ENCODE results near the gene PRKCZ. TPM values are rescaled to one million over a fixed set of nuclear protein-coding genes. Genes with fewer than 3 reads are reported as not detected.

PRKCZ gene
- total and polyA plus RNA-seq, 9 of the 15 experiments (the other 6 are each of a cell fraction or from before 2014, with no cell fraction given): 0.07 to 3.1 (median 1.3) TPM

DNA sequence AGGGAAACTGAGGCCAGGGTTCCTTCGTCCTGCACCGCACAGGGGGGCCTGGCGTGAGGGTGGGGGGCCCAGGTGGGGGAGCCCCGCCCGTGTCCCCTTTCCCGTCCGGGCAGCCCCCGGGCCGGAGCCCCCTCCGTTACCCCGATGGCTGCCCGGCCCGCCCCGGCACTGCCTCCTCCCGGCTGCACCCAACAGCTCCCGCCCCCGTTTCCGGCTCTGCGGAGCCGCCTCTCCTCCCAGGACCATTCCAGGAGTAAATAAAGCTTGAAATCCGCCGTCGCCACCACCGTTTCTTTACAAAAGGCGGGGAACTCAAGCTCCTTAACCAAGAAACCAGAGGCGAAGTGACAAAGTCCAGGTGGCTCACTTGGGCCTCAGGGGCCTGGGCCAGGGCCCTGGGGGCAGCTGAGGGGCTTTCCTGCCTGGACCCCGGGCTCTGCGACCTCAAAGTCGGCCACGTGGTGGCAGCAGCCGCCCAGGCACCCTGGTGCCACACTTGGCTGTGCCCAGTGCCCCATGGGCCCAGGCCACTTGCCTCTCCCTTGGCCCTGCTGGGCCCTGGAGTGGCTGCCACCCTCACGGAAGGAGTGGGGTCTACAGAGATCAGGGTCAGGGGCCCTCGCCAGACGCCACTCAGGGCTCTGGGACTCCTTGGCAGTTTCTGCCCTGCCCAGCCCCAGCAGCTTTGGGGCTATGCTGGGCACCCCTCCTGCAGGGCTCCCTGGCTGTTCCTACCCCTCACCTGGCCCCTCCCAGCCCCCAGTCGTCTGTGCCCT, 144.9 kb downstream of the PRKCZ start (continued):
- TF ChIP-seq SAFB (IDR thresholded peaks at IDR 0.05; ENCODE audit: borderline replicate concordance, low read depth, low read length): no peak
- TF ChIP-seq SMARCE1 (IDR thresholded peaks at IDR 0.05): no peak
- TF ChIP-seq, protein P1, sequence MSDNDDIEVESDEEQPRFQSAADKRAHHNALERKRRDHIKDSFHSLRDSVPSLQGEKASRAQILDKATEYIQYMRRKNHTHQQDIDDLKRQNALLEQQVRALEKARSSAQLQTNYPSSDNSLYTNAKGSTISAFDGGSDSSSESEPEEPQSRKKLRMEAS (CRISPR knock-in tag; IDR thresholded peaks at IDR 0.05): peak; percentile 82
- no peak for TF ChIP-seq PRPF4 (IDR thresholded peaks at IDR 0.05; ENCODE audit: insufficient read depth, low read depth, low read length, poor library complexity, severe bottlenecking)
- TF ChIP-seq FOXK2 (conservative IDR thresholded peaks at IDR 0.05 in 1 of 2, IDR thresholded peaks at IDR 0.05 in 1 of 2; ENCODE audit: low read depth in 2 of 2): peak; percentile 70; a peak in 2 of 4 replicates
- TF ChIP-seq ETV5 (CRISPR knock-in tag; IDR thresholded peaks at IDR 0.05; ENCODE audit: low read depth): peak; percentile 70; the same call in 1 of the 2 replicates
- TF ChIP-seq CEBPB (tag; IDR thresholded peaks at IDR 0.05): no peak
- TF ChIP-seq, protein P2, sequence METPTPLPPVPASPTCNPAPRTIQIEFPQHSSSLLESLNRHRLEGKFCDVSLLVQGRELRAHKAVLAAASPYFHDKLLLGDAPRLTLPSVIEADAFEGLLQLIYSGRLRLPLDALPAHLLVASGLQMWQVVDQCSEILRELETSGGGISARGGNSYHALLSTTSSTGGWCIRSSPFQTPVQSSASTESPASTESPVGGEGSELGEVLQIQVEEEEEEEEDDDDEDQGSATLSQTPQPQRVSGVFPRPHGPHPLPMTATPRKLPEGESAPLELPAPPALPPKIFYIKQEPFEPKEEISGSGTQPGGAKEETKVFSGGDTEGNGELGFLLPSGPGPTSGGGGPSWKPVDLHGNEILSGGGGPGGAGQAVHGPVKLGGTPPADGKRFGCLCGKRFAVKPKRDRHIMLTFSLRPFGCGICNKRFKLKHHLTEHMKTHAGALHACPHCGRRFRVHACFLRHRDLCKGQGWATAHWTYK (CRISPR knock-in tag; IDR thresholded peaks at IDR 0.05): peak; percentile 74
- TF ChIP-seq MYNN (IDR thresholded peaks at IDR 0.05): peak; percentile 96
- no peak for TF ChIP-seq MYNN (CRISPR knock-in tag; IDR thresholded peaks at IDR 0.05)
- TF ChIP-seq, protein P3, sequence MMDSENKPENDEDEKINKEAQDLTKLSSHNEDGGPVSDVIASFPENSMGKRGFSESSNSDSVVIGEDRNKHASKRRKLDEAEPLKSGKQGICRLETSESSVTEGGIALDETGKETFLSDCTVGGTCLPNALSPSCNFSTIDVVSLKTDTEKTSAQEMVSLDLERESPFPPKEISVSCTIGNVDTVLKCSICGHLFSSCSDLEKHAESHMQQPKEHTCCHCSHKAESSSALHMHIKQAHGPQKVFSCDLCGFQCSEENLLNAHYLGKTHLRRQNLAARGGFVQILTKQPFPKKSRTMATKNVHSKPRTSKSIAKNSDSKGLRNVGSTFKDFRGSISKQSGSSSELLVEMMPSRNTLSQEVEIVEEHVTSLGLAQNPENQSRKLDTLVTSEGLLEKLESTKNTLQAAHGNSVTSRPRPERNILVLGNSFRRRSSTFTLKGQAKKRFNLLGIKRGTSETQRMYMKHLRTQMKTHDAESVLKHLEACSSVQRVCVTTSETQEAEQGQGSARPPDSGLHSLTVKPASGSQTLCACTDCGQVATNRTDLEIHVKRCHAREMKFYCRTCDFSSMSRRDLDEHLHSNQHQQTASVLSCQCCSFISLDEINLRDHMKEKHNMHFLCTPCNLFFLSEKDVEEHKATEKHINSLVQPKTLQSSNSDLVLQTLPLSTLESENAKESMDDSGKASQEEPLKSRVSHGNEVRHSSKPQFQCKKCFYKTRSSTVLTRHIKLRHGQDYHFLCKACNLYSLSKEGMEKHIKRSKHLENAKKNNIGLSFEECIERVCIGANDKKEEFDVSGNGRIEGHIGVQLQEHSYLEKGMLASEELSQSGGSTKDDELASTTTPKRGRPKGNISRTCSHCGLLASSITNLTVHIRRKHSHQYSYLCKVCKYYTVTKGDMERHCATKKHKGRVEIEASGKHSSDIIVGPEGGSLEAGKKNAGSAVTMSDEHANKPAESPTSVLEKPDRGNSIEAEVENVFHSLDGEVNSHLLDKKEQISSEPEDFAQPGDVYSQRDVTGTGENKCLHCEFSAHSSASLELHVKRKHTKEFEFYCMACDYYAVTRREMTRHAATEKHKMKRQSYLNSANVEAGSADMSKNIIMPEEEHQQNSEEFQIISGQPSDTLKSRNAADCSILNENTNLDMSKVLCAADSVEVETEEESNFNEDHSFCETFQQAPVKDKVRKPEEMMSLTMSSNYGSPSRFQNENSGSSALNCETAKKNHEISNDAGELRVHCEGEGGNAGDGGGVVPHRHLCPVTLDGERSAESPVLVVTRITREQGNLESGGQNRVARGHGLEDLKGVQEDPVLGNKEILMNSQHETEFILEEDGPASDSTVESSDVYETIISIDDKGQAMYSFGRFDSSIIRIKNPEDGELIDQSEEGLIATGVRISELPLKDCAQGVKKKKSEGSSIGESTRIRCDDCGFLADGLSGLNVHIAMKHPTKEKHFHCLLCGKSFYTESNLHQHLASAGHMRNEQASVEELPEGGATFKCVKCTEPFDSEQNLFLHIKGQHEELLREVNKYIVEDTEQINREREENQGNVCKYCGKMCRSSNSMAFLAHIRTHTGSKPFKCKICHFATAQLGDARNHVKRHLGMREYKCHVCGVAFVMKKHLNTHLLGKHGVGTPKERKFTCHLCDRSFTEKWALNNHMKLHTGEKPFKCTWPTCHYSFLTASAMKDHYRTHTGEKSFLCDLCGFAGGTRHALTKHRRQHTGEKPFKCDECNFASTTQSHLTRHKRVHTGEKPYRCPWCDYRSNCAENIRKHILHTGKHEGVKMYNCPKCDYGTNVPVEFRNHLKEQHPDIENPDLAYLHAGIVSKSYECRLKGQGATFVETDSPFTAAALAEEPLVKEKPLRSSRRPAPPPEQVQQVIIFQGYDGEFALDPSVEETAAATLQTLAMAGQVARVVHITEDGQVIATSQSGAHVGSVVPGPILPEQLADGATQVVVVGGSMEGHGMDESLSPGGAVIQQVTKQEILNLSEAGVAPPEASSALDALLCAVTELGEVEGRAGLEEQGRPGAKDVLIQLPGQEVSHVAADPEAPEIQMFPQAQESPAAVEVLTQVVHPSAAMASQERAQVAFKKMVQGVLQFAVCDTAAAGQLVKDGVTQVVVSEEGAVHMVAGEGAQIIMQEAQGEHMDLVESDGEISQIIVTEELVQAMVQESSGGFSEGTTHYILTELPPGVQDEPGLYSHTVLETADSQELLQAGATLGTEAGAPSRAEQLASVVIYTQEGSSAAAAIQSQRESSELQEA (IDR thresholded peaks at IDR 0.05; ENCODE audit: low read depth): no peak
- 0 out of 2 replicates have a peak, but pooled peaks have one; percentile 3 for TF ChIP-seq CREB1 (IDR thresholded peaks at IDR 0.05)
- peak; percentile 23; the same call in 1 of the 2 replicates for TF ChIP-seq CREB1 (CRISPR knock-in tag; IDR thresholded peaks at IDR 0.05)
- TF ChIP-seq, protein P4, sequence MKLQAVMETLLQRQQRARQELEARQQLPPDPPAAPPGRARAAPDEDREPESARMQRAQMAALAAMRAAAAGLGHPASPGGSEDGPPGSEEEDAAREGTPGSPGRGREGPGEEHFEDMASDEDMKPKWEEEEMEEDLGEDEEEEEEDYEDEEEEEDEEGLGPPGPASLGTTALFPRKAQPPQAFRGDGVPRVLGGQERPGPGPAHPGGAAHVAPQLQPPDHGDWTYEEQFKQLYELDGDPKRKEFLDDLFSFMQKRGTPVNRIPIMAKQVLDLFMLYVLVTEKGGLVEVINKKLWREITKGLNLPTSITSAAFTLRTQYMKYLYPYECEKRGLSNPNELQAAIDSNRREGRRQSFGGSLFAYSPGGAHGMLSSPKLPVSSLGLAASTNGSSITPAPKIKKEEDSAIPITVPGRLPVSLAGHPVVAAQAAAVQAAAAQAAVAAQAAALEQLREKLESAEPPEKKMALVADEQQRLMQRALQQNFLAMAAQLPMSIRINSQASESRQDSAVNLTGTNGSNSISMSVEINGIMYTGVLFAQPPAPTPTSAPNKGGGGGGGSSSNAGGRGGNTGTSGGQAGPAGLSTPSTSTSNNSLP (IDR thresholded peaks at IDR 0.05; ENCODE audit: borderline replicate concordance, low read depth, low read length): no peak
- peak; percentile 76 for TF ChIP-seq POLR2G (IDR thresholded peaks at IDR 0.05; ENCODE audit: low read depth, low read length)
- TF ChIP-seq ELF4 (CRISPR knock-in tag; IDR thresholded peaks at IDR 0.05): peak; percentile 56
- TF ChIP-seq PHF20 (IDR thresholded peaks at IDR 0.05; ENCODE audit: partially characterized antibody): peak; percentile 68
